Testis (tissue), 3 donors: Measurements from ENCODE around the gene OR4D11. TPM values are rescaled to one million over a fixed set of nuclear protein-coding genes. Genes with fewer than 3 reads are reported as not detected.
"Not testable (repeated sequence)": the region's sequence is repeated elsewhere in the genome, so short reads cannot be mapped to it uniquely, and the experiment has no call there.

Source experiments
- DNase-seq: peaks from one replicate; pipeline ENCODE4 v3.0.0-alpha.2; 2019
- H3K27ac ChIP-seq, 2 donors: fragments of 200-600 bp; sonication (generic); one replicate each; pipeline ENCODE4 v1.5.1; 2019
- H3K27me3 ChIP-seq: fragments of 200-600 bp; sonication (generic); one replicate; pipeline ENCODE4 v1.5.1; 2019
- H3K36me3 ChIP-seq: fragments of 200-600 bp; sonication (generic); one replicate; pipeline ENCODE4 v1.5.1; 2017; ENCODE audit warnings: low read depth; ENCODE audit errors: missing control alignments
- H3K4me1 ChIP-seq: fragments of 200-600 bp; sonication (generic); one replicate; pipeline ENCODE4 v1.5.1; 2019
- H3K4me3 ChIP-seq, 2 donors: fragments of 200-600 bp; sonication (generic); one replicate each; pipeline ENCODE4 v1.5.1; 2017 to 2019
- H3K9me3 ChIP-seq: fragments of 200-600 bp; sonication (generic); one replicate; pipeline ENCODE4 v1.5.1; 2017
- CTCF ChIP-seq, 3 experiments: fragments of 450-650 bp in 2 of 3; fragments of 200-600 bp in 1 of 3; sonication (generic) in 1 of 3; IDR thresholded peaks; one replicate each; pipeline ENCODE4 v1.5.1; 2016 to 2019; ENCODE audit warnings: antibody characterized with exemption in 3 of 3, mild to moderate bottlenecking in 2 of 3, moderate library complexity in 1 of 3
- POLR2A ChIP-seq: fragments of 450-650 bp; IDR thresholded peaks from one replicate; pipeline ENCODE4 v1.6.1; 2017; ENCODE audit warnings: antibody characterized with exemption, mild to moderate bottlenecking, moderate library complexity
- WGBS, 2 donors: methylation state at CpG; one replicate each; pipeline ENCODE4 v1.1.5; 2018; 5-methylcytosine and 5-hydroxymethylcytosine counted together
- intact Hi-C: fragments of 100-400 bp; cut with DNase I; formaldehyde crosslinking; loops from one replicate; pipeline ENCODE4 v1.15.1; 2023; ENCODE audit warnings: low total_unique reads
- polyA plus RNA-seq: library from polyadenylated mRNA; stranded (reverse); fragments of 350-450 nt; fragmentation: Illumina TruSeq; extraction: RNeasy Lipid Tissue Mini Kit (QIAGEN cat#74804); gene quantifications from one replicate; pipeline ENCODE4 v1.2.3, GENCODE V29; 2014; ENCODE audit warnings: low read depth, low replicate concordance; ENCODE audit not compliant: insufficient read depth
- total RNA-seq, 2 donors: library from RNA; depleted of rRNA; stranded (reverse); fragments of >200 nt; gene quantifications; one replicate each; pipeline ENCODE4 v1.2.3, GENCODE V29; 2016

OR4D11 gene
- total and polyA plus RNA-seq, 3 donors from 2014 or later, result not detected

- intact Hi-C loops, result no loop called here
- Histone ChIP-seq H3K4me1 (no peaks in the 10 kb centered on the region), H3K36me3 (no peaks in the 10 kb centered on the region), H3K9me3 (no peaks in the 10 kb centered on the region), H3K4me3 (no peak overlapping the region), H3K27me3 (no peaks in the 10 kb centered on the region), H3K27ac (no peak overlapping the region)
- no peak for DNase-seq
- 75 to 90% methylated on average over 2 of the region's 2 CpGs for WGBS, 2 donors
- TF ChIP-seq POLR2A, result no peak
- TF ChIP-seq CTCF (IDR thresholded peaks at IDR 0.05), result no peak
Observed at GRCh38 chr11:59532620-59533019, 29.2 kb downstream of the OR4D11 start.

DNA sequence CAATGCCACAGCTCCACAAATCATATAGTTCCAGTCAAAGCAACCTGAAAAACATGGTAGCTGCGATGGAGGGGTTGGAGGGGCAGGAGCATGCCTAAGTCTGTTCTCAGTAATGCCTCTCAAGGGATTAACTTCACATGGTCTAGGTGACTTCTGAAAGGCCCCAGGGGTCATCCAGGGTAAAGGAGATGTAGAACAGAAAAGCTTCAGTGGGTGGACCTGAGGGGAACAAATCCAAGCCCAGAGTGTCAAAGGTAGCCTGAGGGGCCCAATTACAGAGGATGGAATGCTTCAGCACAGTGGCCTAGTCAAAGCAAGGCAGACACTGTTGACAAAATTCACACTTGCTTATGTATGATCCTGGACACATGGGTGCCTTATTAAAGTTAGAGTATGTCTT, 31.3 kb downstream of the OR4D11 start:
- 42 to 88% methylated on average over 1 of the region's 1 CpG for WGBS, 2 donors
- no peak overlapping the region for H3K27ac ChIP-seq
- DNase-seq, result no peak
- H3K27me3 ChIP-seq, result no peaks in the 10 kb centered on the region
- TF ChIP-seq CTCF (IDR thresholded peaks at IDR 0.05) (no peak), POLR2A (no peak)
- no peak overlapping the region for H3K4me3 ChIP-seq
- intact Hi-C loops, result no loop called here
- no peaks in the 10 kb centered on the region for H3K4me1 ChIP-seq
- H3K9me3 ChIP-seq, result no peaks in the 10 kb centered on the region
- H3K36me3 ChIP-seq, result no peaks in the 10 kb centered on the region

DNA sequence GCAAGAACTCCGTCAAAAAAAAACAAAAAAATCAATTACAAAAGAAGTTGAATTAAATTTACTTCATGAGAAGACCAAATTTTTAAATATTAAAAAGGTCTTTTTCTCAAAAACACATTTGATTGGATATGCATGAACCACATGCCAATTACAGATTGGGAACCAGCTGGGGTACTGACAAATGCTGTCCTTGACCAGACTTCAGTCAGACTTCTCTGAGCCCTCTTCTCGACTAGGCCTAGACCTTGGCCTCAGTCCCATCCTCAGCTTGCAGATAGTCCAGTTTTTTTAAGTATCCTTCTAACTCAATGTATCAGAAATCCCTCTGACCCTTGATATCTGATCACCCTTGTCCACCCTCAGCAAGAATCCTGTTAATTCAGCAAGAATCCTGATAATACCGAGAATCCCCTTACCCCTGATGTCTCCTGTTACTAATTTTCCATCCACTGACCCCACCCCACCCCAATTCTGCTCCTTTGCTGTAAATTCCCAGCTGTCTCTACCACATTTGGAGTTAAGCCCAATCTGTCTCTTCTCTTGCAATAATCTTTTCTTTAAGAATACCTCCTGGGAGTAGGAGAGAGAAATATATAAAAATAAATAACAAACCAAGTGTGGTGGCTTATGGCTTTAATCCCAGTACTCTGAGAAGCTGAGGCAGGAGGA, 38.9 kb downstream of the OR4D11 start:
- H3K9me3 ChIP-seq, result no peaks in the 10 kb centered on the region
- no peaks in the 10 kb centered on the region for H3K36me3 ChIP-seq
- no peak overlapping the region for H3K27ac ChIP-seq
- peak; percentile 41 for DNase-seq
- no peaks in the 10 kb centered on the region for H3K27me3 ChIP-seq
- H3K4me1 ChIP-seq, result no peaks in the 10 kb centered on the region
- H3K4me3 ChIP-seq, result no peak overlapping the region
- intact Hi-C loops, result no loop called here
- 55 to 65% methylated on average over 3 of the region's 3 CpGs for WGBS, 2 donors
- no peak for TF ChIP-seq POLR2A
- no peak for TF ChIP-seq CTCF (IDR thresholded peaks at IDR 0.05)

GRCh38 chr11:59543713-59544112, 40.3 kb downstream of the OR4D11 start:
- intact Hi-C loops, H3K27ac ChIP-seq, DNase-seq, H3K4me1 ChIP-seq, H3K36me3 ChIP-seq, H3K9me3 ChIP-seq, H3K27me3 ChIP-seq, H3K4me3 ChIP-seq: not testable (repeated sequence)
- 84 to 95% methylated on average over 3 of the region's 3 CpGs for WGBS, 2 donors

DNA sequence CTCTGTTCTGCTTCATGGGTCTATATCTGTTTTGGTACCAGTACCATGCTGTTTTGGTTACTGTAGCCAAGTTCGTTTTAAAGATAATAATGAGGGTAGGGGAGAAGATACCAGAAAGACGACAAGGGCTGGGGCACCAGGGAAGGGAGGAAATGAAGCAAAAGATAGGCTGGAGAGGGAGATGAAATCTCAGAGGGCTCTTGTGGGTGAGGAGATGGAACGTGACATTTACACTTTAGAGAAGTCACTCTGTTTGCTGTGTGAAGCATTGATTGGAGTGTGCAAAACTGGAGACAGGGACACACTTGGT, 41.4 kb downstream of the OR4D11 start:
- H3K4me1 ChIP-seq, result peaks cover 8% of the 10 kb centered on the region
- H3K36me3 ChIP-seq, result no peaks in the 10 kb centered on the region
- TF ChIP-seq POLR2A (no peak), CTCF (IDR thresholded peaks at IDR 0.05) (no peak)
- H3K4me3 ChIP-seq, result peak overlapping the region in 1 of 2 donors; percentile 17
- no peaks in the 10 kb centered on the region for H3K9me3 ChIP-seq
- intact Hi-C loops, result no loop called here
- no peak overlapping the region for H3K27ac ChIP-seq
- H3K27me3 ChIP-seq, result no peaks in the 10 kb centered on the region
- WGBS, 2 donors, result 40 to 65% methylated on average over 3 of the region's 3 CpGs
- no peak for DNase-seq
